NCI-H1930 (cell line): ENCODE data around the gene FGFBP1.

Experiments used
- DNase-seq, 2 experiments: peaks; one replicate each; lab custom pipeline; 2025; lab: John Stamatoyannopoulos, UW

Gene FGFBP1

GRCh38 chr4:15912961-15913630, 25.4 kb downstream of the FGFBP1 start:
- no peak for DNase-seq

GRCh38 chr4:15912236-15912635, 26.3 kb downstream of the FGFBP1 start:
- no peak for DNase-seq

GRCh38 chr4:15910155-15910940, 28.2 kb downstream of the FGFBP1 start:
- no peak for DNase-seq

- DNase-seq, result no peak
These were observed 31.1 kb downstream of the FGFBP1 start for GRCh38 chr4:15907430-15907829.

- no peak for DNase-seq
These were observed 32.5 kb downstream of the FGFBP1 start for GRCh38 chr4:15906020-15906443.

- DNase-seq, result no peak
These were observed 35.8 kb downstream of the FGFBP1 start for GRCh38 chr4:15902746-15903145.

GRCh38 chr4:15901998-15902397, 36.5 kb downstream of the FGFBP1 start:
- DNase-seq, result no peak

- DNase-seq, result no peak
These were observed 37.5 kb downstream of the FGFBP1 start for GRCh38 chr4:15901007-15901406.

GRCh38 chr4:15899511-15899910, 39.0 kb downstream of the FGFBP1 start:
- DNase-seq, result no peak

GRCh38 chr4:15898902-15899301, 39.6 kb downstream of the FGFBP1 start:
- DNase-seq, result no peak

GRCh38 chr4:15897577-15897976, 41.0 kb downstream of the FGFBP1 start:
- DNase-seq, result no peak

GRCh38 chr4:15894921-15895916, 43.3 kb downstream of the FGFBP1 start:
- DNase-seq, result no peak

GRCh38 chr4:15894393-15894792, 44.1 kb downstream of the FGFBP1 start:
- DNase-seq, result no peak

GRCh38 chr4:15893962-15894361, 44.6 kb downstream of the FGFBP1 start:
- no peak for DNase-seq

- DNase-seq, result no peak
These were observed 47.2 kb downstream of the FGFBP1 start for GRCh38 chr4:15891312-15891711.

- DNase-seq, result no peak
These were observed 48.2 kb downstream of the FGFBP1 start for GRCh38 chr4:15890246-15890829.

GRCh38 chr4:15888515-15888914, 50.0 kb downstream of the FGFBP1 start:
- no peak for DNase-seq
